Measurements from ENCODE around the gene SCARB1. TPM values are rescaled to one million over a fixed set of nuclear protein-coding genes. Genes with fewer than 3 reads are reported as not detected.

The SCARB1 gene
- total and polyA plus RNA-seq, 7 experiments from 2014 or later = 2.2 to 7.1 (median 4.0) TPM

GRCh38 chr12:124822218-124822617 is 41.4 kb downstream of the SCARB1 start:
- peaks cover 0 to 3% (median 0%) of the 10 kb centered on the region in 7 donors for H3K4me1 Mint-ChIP-seq
- Histone ChIP-seq H3K9me3 (ENCODE audit: control insufficient read depth in 2 of 3, low read length in 3 of 3) (no peaks in the 10 kb centered on the region), H3K27me3 (ENCODE audit: control insufficient read depth in 2 of 2, insufficient read depth in 2 of 2, low read length in 2 of 2) (no peaks in the 10 kb centered on the region), H3K4me3 (ENCODE audit: low read length) (no peak overlapping the region), H3K4me1 (ENCODE audit: control insufficient read depth in 2 of 2, insufficient read depth in 2 of 2, low read length in 2 of 2) (no peaks in the 10 kb centered on the region), H3K27ac (ENCODE audit: low read depth, low read length) (no peak overlapping the region), H3K36me3 (ENCODE audit: control insufficient read depth in 2 of 3, insufficient read depth in 3 of 3, low read length in 3 of 3) (no peaks in the 10 kb centered on the region)
- ChIA-PET POLR2A (no interaction called here), CTCF (no interaction called here)
- H3K9me3 Mint-ChIP-seq = no peaks in the 10 kb centered on the region
- H3K27ac Mint-ChIP-seq = no peak overlapping the region
- DNase-seq (no peak), ATAC-seq (no peak)
- no peaks in the 10 kb centered on the region for H3K36me3 Mint-ChIP-seq
- no peak overlapping the region for H3K4me3 Mint-ChIP-seq
- no peaks in the 10 kb centered on the region for H3K27me3 Mint-ChIP-seq
- intact Hi-C loops (cut with micrococcal nuclease) = no loop called here

GRCh38 chr12:124821252-124822200 is 42.1 kb downstream of the SCARB1 start:
- no peaks in the 10 kb centered on the region for H3K9me3 ChIP-seq (ENCODE audit: control insufficient read depth in 2 of 3, low read length in 3 of 3)
- POLR2A ChIA-PET = no interaction called here
- H3K4me3 Mint-ChIP-seq = no peak overlapping the region
- H3K27me3 Mint-ChIP-seq = no peaks in the 10 kb centered on the region
- no peak overlapping the region for H3K27ac ChIP-seq (ENCODE audit: low read depth, low read length)
- H3K36me3 Mint-ChIP-seq = no peaks in the 10 kb centered on the region
- no peaks in the 10 kb centered on the region for H3K36me3 ChIP-seq (ENCODE audit: control insufficient read depth in 2 of 3, insufficient read depth in 3 of 3, low read length in 3 of 3)
- DNase-seq = no peak
- H3K4me1 Mint-ChIP-seq = peaks cover 0 to 3% (median 0%) of the 10 kb centered on the region in 7 donors
- no peaks in the 10 kb centered on the region for H3K27me3 ChIP-seq (ENCODE audit: control insufficient read depth in 2 of 2, insufficient read depth in 2 of 2, low read length in 2 of 2)
- H3K27ac Mint-ChIP-seq = no peak overlapping the region
- ATAC-seq = no peak
- intact Hi-C loops (cut with micrococcal nuclease) = no loop called here
- CTCF ChIA-PET = no interaction called here
- no peaks in the 10 kb centered on the region for H3K4me1 ChIP-seq (ENCODE audit: control insufficient read depth in 2 of 2, insufficient read depth in 2 of 2, low read length in 2 of 2)
- H3K4me3 ChIP-seq (ENCODE audit: low read length) = no peak overlapping the region
- H3K9me3 Mint-ChIP-seq = no peaks in the 10 kb centered on the region

GRCh38 chr12:124820199-124820598 is 43.5 kb downstream of the SCARB1 start:
- Histone ChIP-seq H3K36me3 (ENCODE audit: control insufficient read depth in 2 of 3, insufficient read depth in 3 of 3, low read length in 3 of 3) (no peaks in the 10 kb centered on the region), H3K4me1 (ENCODE audit: control insufficient read depth in 2 of 2, insufficient read depth in 2 of 2, low read length in 2 of 2) (no peaks in the 10 kb centered on the region), H3K27ac (ENCODE audit: low read depth, low read length) (no peak overlapping the region), H3K27me3 (ENCODE audit: control insufficient read depth in 2 of 2, insufficient read depth in 2 of 2, low read length in 2 of 2) (no peaks in the 10 kb centered on the region), H3K4me3 (ENCODE audit: low read length) (no peak overlapping the region), H3K9me3 (ENCODE audit: control insufficient read depth in 2 of 3, low read length in 3 of 3) (no peaks in the 10 kb centered on the region)
- CTCF ChIA-PET = no interaction called here
- Mint-ChIP-seq H3K4me3 (no peak overlapping the region), H3K27me3 (no peaks in the 10 kb centered on the region), H3K36me3 (peaks cover 0 to under 1% (median 0%) of the 10 kb centered on the region in 5 donors), H3K9me3 (peaks cover 0 to 2% (median 0%) of the 10 kb centered on the region in 11 donors), H3K27ac (no peak overlapping the region), H3K4me1 (peaks cover 0 to 5% (median 0%) of the 10 kb centered on the region in 7 donors)
- POLR2A ChIA-PET = no interaction called here
- ATAC-seq (no peak), DNase-seq (no peak)
- intact Hi-C loops (cut with micrococcal nuclease) = no loop called here

DNA sequence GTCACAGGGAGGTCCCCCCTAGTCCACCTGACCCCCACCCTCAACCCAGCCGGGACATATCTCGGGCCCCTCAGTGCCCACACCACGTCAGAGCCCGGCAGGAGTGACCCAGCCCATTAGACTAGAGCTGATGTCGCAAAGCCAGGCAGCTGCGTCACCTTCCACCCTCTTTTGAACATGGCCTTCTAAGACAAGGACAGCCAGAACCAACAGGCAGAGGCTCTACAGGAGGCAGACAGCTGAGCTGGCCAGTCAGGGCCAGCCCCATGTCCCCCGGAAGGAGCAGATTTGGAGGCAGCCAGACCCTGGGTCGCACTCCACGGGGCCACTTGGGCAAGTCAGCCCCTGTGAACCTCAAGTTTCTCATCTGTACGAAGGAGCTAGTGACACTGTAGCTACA is 44.1 kb downstream of the SCARB1 start:
- ChIA-PET CTCF (no interaction called here), POLR2A (no interaction called here)
- Mint-ChIP-seq H3K36me3 (peaks cover 0 to 4% (median 0%) of the 10 kb centered on the region in 5 donors), H3K9me3 (peaks cover 0 to 2% (median 0%) of the 10 kb centered on the region in 11 donors), H3K4me3 (no peak overlapping the region), H3K27me3 (no peaks in the 10 kb centered on the region), H3K27ac (no peak overlapping the region), H3K4me1 (peaks cover 0 to 5% (median 0%) of the 10 kb centered on the region in 7 donors)
- Histone ChIP-seq H3K27ac (ENCODE audit: low read depth, low read length) (no peak overlapping the region), H3K4me3 (ENCODE audit: low read length) (no peak overlapping the region), H3K36me3 (ENCODE audit: control insufficient read depth in 2 of 3, insufficient read depth in 3 of 3, low read length in 3 of 3) (no peaks in the 10 kb centered on the region), H3K27me3 (ENCODE audit: control insufficient read depth in 2 of 2, insufficient read depth in 2 of 2, low read length in 2 of 2) (no peaks in the 10 kb centered on the region), H3K4me1 (ENCODE audit: control insufficient read depth in 2 of 2, insufficient read depth in 2 of 2, low read length in 2 of 2) (no peaks in the 10 kb centered on the region), H3K9me3 (ENCODE audit: control insufficient read depth in 2 of 3, low read length in 3 of 3) (no peaks in the 10 kb centered on the region)
- intact Hi-C loops (cut with micrococcal nuclease) = no loop called here
- no peak for DNase-seq
- no peak for ATAC-seq

DNA sequence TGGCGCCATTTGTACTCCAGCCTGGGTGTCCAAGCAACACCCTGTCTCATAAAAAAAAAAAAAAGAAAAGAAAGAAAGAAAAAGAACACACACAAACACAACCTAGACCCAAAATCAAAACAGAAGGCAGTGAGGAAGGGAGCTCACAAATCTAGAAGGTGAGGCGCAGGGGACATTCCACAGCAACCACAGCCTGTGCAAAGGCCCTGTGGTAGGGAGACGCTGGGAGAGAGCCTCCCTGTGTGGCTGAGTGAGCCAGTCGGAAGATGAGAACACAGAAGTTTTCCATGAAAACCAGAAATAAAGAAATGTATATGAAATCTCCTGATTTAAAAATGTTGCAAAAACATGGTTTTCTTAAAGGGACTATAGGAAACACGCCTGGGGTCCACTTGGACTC is 44.6 kb downstream of the SCARB1 start:
- ATAC-seq (no peak), DNase-seq (no peak)
- Mint-ChIP-seq H3K27ac (no peak overlapping the region), H3K4me3 (no peak overlapping the region), H3K36me3 (peaks cover 0 to 6% (median 0%) of the 10 kb centered on the region in 5 donors), H3K4me1 (peaks cover 0 to 5% (median 0%) of the 10 kb centered on the region in 7 donors), H3K9me3 (peaks cover 0 to 2% (median 0%) of the 10 kb centered on the region in 11 donors), H3K27me3 (no peaks in the 10 kb centered on the region)
- H3K27me3 ChIP-seq (ENCODE audit: control insufficient read depth in 2 of 2, insufficient read depth in 2 of 2, low read length in 2 of 2) = no peaks in the 10 kb centered on the region
- H3K9me3 ChIP-seq (ENCODE audit: control insufficient read depth in 2 of 3, low read length in 3 of 3) = no peaks in the 10 kb centered on the region
- H3K36me3 ChIP-seq (ENCODE audit: control insufficient read depth in 2 of 3, insufficient read depth in 3 of 3, low read length in 3 of 3) = no peaks in the 10 kb centered on the region
- H3K27ac ChIP-seq (ENCODE audit: low read depth, low read length) = no peak overlapping the region
- H3K4me1 ChIP-seq (ENCODE audit: control insufficient read depth in 2 of 2, insufficient read depth in 2 of 2, low read length in 2 of 2) = no peaks in the 10 kb centered on the region
- intact Hi-C loops (cut with micrococcal nuclease) = no loop called here
- POLR2A ChIA-PET = no interaction called here
- CTCF ChIA-PET = no interaction called here
- H3K4me3 ChIP-seq (ENCODE audit: low read length) = no peak overlapping the region

- POLR2A ChIA-PET = no interaction called here
- CTCF ChIA-PET = no interaction called here
- DNase-seq (no peak), ATAC-seq (no peak)
- Histone ChIP-seq H3K36me3 (ENCODE audit: control insufficient read depth in 2 of 3, insufficient read depth in 3 of 3, low read length in 3 of 3) (no peaks in the 10 kb centered on the region), H3K4me3 (ENCODE audit: low read length) (no peak overlapping the region), H3K27me3 (ENCODE audit: control insufficient read depth in 2 of 2, insufficient read depth in 2 of 2, low read length in 2 of 2) (no peaks in the 10 kb centered on the region), H3K27ac (ENCODE audit: low read depth, low read length) (no peak overlapping the region), H3K9me3 (ENCODE audit: control insufficient read depth in 2 of 3, low read length in 3 of 3) (no peaks in the 10 kb centered on the region), H3K4me1 (ENCODE audit: control insufficient read depth in 2 of 2, insufficient read depth in 2 of 2, low read length in 2 of 2) (no peaks in the 10 kb centered on the region)
- intact Hi-C loops (cut with micrococcal nuclease) = no loop called here
- H3K9me3 Mint-ChIP-seq = peaks cover 0 to 2% (median 0%) of the 10 kb centered on the region in 11 donors
- no peak overlapping the region for H3K4me3 Mint-ChIP-seq
- H3K4me1 Mint-ChIP-seq = peaks cover 0 to 5% (median 0%) of the 10 kb centered on the region in 7 donors
- H3K27me3 Mint-ChIP-seq = no peaks in the 10 kb centered on the region
- H3K36me3 Mint-ChIP-seq = peaks cover 0 to 17% (median 4%) of the 10 kb centered on the region in 5 donors
- no peak overlapping the region for H3K27ac Mint-ChIP-seq
These were observed 46.3 kb downstream of the SCARB1 start for GRCh38 chr12:124817076-124818000.
